ENCODE measurements around the gene EIF2AK2. TPM values are rescaled to one million over a fixed set of nuclear protein-coding genes. Genes with fewer than 3 reads are reported as not detected.

EIF2AK2 gene
- total RNA-seq, 2 experiments from 2014 or later: 43.1 to 49.3 TPM

- intact Hi-C loops (cut with micrococcal nuclease): no loop called here
- no peak for TF ChIP-seq CTCF (IDR thresholded peaks at IDR 0.05)
- no peak overlapping the region for H3K4me3 Mint-ChIP-seq
- H3K27me3 Mint-ChIP-seq: no peaks in the 10 kb centered on the region
- no peak for ATAC-seq
- no peak overlapping the region for H3K27ac Mint-ChIP-seq
- DNase-seq: no peak
- H3K4me1 Mint-ChIP-seq (ENCODE audit: low read depth): no peaks in the 10 kb centered on the region
- CTCF ChIA-PET: no interaction called here
- H3K36me3 Mint-ChIP-seq (ENCODE audit: low read depth): peaks cover 39% of the 10 kb centered on the region
- POLR2A ChIA-PET: no interaction called here
- H3K9me3 Mint-ChIP-seq: no peaks in the 10 kb centered on the region
Observed at GRCh38 chr2:37125416-37125815, 31.4 kb downstream of the EIF2AK2 start.

- H3K4me1 Mint-ChIP-seq (ENCODE audit: low read depth): no peaks in the 10 kb centered on the region
- DNase-seq: no peak
- peaks cover 16% of the 10 kb centered on the region for H3K36me3 Mint-ChIP-seq (ENCODE audit: low read depth)
- ATAC-seq: no peak
- H3K9me3 Mint-ChIP-seq: no peaks in the 10 kb centered on the region
- intact Hi-C loops (cut with micrococcal nuclease): no loop called here
- no peak overlapping the region for H3K27ac Mint-ChIP-seq
- no peaks in the 10 kb centered on the region for H3K27me3 Mint-ChIP-seq
- H3K4me3 Mint-ChIP-seq: no peak overlapping the region
- CTCF ChIA-PET: no interaction called here
- POLR2A ChIA-PET: no interaction called here
- no peak for TF ChIP-seq CTCF (IDR thresholded peaks at IDR 0.05)
Observed at GRCh38 chr2:37119157-37119556, 37.6 kb downstream of the EIF2AK2 start.

- ChIA-PET POLR2A (interaction anchor here (0.7 kb wide), 1 partner anchor 183 kb away, joined by 3 read pairs; no protein-coding TSS in a partner anchor), CTCF (interaction anchor here (1.1 kb wide), 1 partner anchor 51 kb away, joined by 3 read pairs; no protein-coding TSS in a partner anchor)
- DNase-seq (no peak), ATAC-seq (no peak)
- no peaks in the 10 kb centered on the region for H3K4me1 Mint-ChIP-seq (ENCODE audit: low read depth)
- TF ChIP-seq CTCF (IDR thresholded peaks at IDR 0.05): no peak
- H3K27ac Mint-ChIP-seq: no peak overlapping the region
- no peaks in the 10 kb centered on the region for H3K9me3 Mint-ChIP-seq
- no peaks in the 10 kb centered on the region for H3K27me3 Mint-ChIP-seq
- intact Hi-C loops (cut with micrococcal nuclease): no loop called here
- H3K4me3 Mint-ChIP-seq: no peak overlapping the region
- H3K36me3 Mint-ChIP-seq (ENCODE audit: low read depth): peaks cover 21% of the 10 kb centered on the region
Observed at GRCh38 chr2:37117566-37117965, 39.2 kb downstream of the EIF2AK2 start.

- H3K36me3 Mint-ChIP-seq (ENCODE audit: low read depth): peaks cover 29% of the 10 kb centered on the region
- CTCF ChIA-PET: interaction anchor here (1.0 kb wide), 1 partner anchor 9 kb away, joined by 4 read pairs; no protein-coding TSS in a partner anchor
Observed at GRCh38 chr2:37111958-37112357, 44.8 kb downstream of the EIF2AK2 start.

More at GRCh38 chr2:37111958-37112357, 44.8 kb downstream of the EIF2AK2 start:
- H3K9me3 Mint-ChIP-seq: no peaks in the 10 kb centered on the region
- ATAC-seq (no peak), DNase-seq (no peak)
- TF ChIP-seq CTCF (IDR thresholded peaks at IDR 0.05): no peak
- no peak overlapping the region for H3K4me3 Mint-ChIP-seq
- H3K27ac Mint-ChIP-seq: no peak overlapping the region
- intact Hi-C loops (cut with micrococcal nuclease): no loop called here
- POLR2A ChIA-PET: no interaction called here
- H3K27me3 Mint-ChIP-seq: no peaks in the 10 kb centered on the region
- no peaks in the 10 kb centered on the region for H3K4me1 Mint-ChIP-seq (ENCODE audit: low read depth)
